Glutamatergic neuron (in vitro differentiated cells): Measurements from ENCODE around the gene RNF144A. TPM values are rescaled to one million over a fixed set of nuclear protein-coding genes. Genes with fewer than 3 reads are reported as not detected.

Experiments
- DNase-seq: peaks from one replicate; pipeline ENCODE4 v3.0.0; 2022
- H3K27ac Mint-ChIP-seq: one replicate; pipeline ENCODE4 v1.8.0; 2020; ENCODE audit warnings: mild to moderate bottlenecking, mixed read lengths, inconsistent platforms; ENCODE audit not compliant: unreplicated experiment
- H3K27me3 Mint-ChIP-seq: one replicate; pipeline ENCODE4 v1.8.0; 2020; ENCODE audit warnings: mild to moderate bottlenecking, moderate library complexity, mixed read lengths, inconsistent platforms; ENCODE audit not compliant: unreplicated experiment
- H3K36me3 Mint-ChIP-seq: one replicate; pipeline ENCODE4 v1.8.0; 2020; ENCODE audit warnings: mild to moderate bottlenecking, mixed read lengths, inconsistent platforms; ENCODE audit not compliant: unreplicated experiment
- H3K4me1 Mint-ChIP-seq: one replicate; pipeline ENCODE4 v1.8.0; 2020; ENCODE audit warnings: mild to moderate bottlenecking, low read depth, mixed read lengths, inconsistent platforms; ENCODE audit not compliant: unreplicated experiment
- H3K4me3 Mint-ChIP-seq: one replicate; pipeline ENCODE4 v1.8.0; 2020; ENCODE audit warnings: mild to moderate bottlenecking, mixed read lengths, inconsistent platforms; ENCODE audit not compliant: unreplicated experiment
- H3K9me3 Mint-ChIP-seq: one replicate; pipeline ENCODE4 v1.8.0; 2020; ENCODE audit warnings: mild to moderate bottlenecking, moderate library complexity, mixed read lengths, inconsistent platforms; ENCODE audit not compliant: unreplicated experiment
- CTCF ChIP-seq: fragments of 200-600 bp; sonication (generic); IDR thresholded peaks from one replicate; pipeline ENCODE4 v1.5.0; 2021; ENCODE audit not compliant: partially characterized antibody, unreplicated experiment
- total RNA-seq: library from RNA; stranded (reverse); fragmentation: NEBNext Ultra II Directional; extraction: Animal tissue kit (Norgen Biotek cat#: 25700); gene quantifications from one replicate; pipeline ENCODE4 v1.2.1, GENCODE V29; 2021; ENCODE audit not compliant: unreplicated experiment

Gene RNF144A
- total RNA-seq, 1 donor from 2014 or later = 40.2 TPM

DNA sequence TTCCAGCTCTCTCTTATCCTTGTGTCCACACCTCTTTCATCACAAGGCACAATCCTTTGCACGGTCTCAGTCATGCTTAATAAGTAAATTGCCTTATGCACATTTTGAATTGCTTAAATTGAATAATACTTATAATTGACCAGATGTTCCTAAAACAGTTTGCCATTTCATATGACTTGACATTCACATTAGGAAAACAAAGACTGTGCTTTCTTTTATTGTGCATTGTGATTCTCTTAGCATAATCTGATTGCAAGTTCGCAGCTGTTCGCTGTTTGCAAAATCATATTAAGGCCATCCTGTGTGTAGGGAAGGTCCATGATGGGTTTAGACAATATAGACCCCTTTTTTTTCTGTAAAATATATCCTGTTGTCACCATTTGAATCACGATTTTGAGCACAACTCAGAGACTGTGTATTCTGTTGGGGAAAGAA is 75.6 kb downstream of the RNF144A start:
- H3K36me3 Mint-ChIP-seq = peaks cover 6% of the 10 kb centered on the region
- no peak for DNase-seq
- peaks cover 21% of the 10 kb centered on the region for H3K4me1 Mint-ChIP-seq
- no peak overlapping the region for H3K4me3 Mint-ChIP-seq
- H3K27me3 Mint-ChIP-seq = peaks cover 7% of the 10 kb centered on the region
- H3K9me3 Mint-ChIP-seq = peaks cover 5% of the 10 kb centered on the region
- no peak for TF ChIP-seq CTCF
- peak overlapping the region; percentile 44 for H3K27ac Mint-ChIP-seq

- Mint-ChIP-seq H3K36me3 (peaks cover 6% of the 10 kb centered on the region), H3K27ac (peak overlapping the region; percentile 44), H3K4me1 (peaks cover 21% of the 10 kb centered on the region)
Observed at GRCh38 chr2:6993229-6993640, 76.0 kb downstream of the RNF144A start.

DNA sequence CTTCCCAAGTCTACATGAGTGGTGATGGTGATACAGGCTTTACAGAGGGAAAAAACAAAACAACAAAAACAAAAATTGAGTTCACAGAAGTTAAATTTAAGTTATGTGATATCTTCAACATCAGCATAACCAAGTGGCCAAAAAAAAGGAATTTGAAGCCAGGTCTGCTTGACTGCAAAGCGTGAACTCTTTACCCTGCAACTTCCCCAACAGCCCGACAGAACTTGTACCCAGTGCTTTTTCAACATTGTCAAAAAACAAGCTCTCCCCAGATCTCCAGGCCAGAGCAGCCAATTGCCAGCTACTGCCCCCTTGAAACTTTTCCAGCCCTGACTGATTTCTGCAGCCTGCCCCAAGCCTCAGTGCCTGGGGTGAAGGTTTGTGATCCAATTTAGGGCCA is 76.7 kb downstream of the RNF144A start:
- DNase-seq = no peak
- Mint-ChIP-seq H3K4me1 (peaks cover 25% of the 10 kb centered on the region), H3K27ac (no peak overlapping the region), H3K9me3 (peaks cover 5% of the 10 kb centered on the region), H3K36me3 (peaks cover 6% of the 10 kb centered on the region), H3K27me3 (peaks cover 7% of the 10 kb centered on the region), H3K4me3 (no peak overlapping the region)
- TF ChIP-seq CTCF = no peak

More at GRCh38 chr2:6993229-6993640, 76.0 kb downstream of the RNF144A start:
- peaks cover 7% of the 10 kb centered on the region for H3K27me3 Mint-ChIP-seq
- no peak for DNase-seq
- H3K9me3 Mint-ChIP-seq = peaks cover 5% of the 10 kb centered on the region
- TF ChIP-seq CTCF = no peak
- no peak overlapping the region for H3K4me3 Mint-ChIP-seq

DNA sequence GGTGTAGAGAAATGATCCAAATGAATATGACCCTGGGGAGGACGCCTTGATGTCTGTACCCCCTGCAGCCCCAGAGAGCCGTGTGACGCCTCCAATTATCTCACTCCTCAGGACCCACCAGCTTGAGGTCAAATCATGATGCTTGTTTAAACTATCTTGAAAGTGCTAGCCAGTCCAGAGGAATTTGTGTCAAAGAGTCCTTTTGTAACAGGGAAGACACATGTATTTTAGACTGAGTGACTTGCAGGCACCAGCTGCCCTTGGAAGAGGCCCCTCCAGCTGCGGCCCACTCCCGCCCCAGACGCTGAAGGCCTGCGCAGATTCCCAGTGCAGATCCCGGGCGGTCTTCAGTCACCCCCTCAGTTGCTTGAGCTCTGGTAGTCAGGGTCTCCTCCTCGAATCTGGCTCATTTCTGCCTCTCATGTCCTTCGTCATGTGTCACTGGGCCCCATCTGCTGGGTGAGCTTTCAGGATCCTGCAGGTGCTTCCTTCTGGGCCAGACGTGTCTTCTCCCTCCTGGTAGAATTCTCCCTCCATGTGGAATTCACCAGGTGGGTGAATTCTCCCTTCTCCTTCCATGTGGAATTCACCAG is 77.4 kb downstream of the RNF144A start:
- peaks cover 7% of the 10 kb centered on the region for H3K27me3 Mint-ChIP-seq
- peaks cover 6% of the 10 kb centered on the region for H3K36me3 Mint-ChIP-seq
- H3K4me1 Mint-ChIP-seq = peaks cover 27% of the 10 kb centered on the region

More for the DNA sequence above, 77.4 kb downstream of the RNF144A start:
- DNase-seq = no peak
- Mint-ChIP-seq H3K9me3 (peaks cover 5% of the 10 kb centered on the region), H3K4me3 (no peak overlapping the region), H3K27ac (no peak overlapping the region)
- no peak for TF ChIP-seq CTCF
